Activated T-helper 1 cell treated with anti-CD3 and anti-CD28 coated beads, Interleukin-12 subunit alpha, Interleukin-12 subunit beta, Interleukin-2, Interleukin-4 antibody, amounts not matched to agents 30 ng/mL and 10 ng/mL and 1 ng/mL, durations not matched to agents 14 hours and 24 hours and 36 hours (primary cell): Measurements from ENCODE around the gene ODF4. TPM values are rescaled to one million over a fixed set of nuclear protein-coding genes. Genes with fewer than 3 reads are reported as not detected.
"Not testable (repeated sequence)": the region's sequence is repeated elsewhere in the genome, so short reads cannot be mapped to it uniquely, and the experiment has no call there.

ENCODE experiments used
- DNase-seq: peaks from one replicate; pipeline ENCODE4 v3.0.0; 2021; ENCODE audit warnings: low spot score
- H3K27ac Mint-ChIP-seq: one replicate; pipeline ENCODE4 v1.8.0; 2021; ENCODE audit warnings: mild to moderate bottlenecking, mixed read lengths
- H3K27me3 Mint-ChIP-seq: one replicate; pipeline ENCODE4 v1.8.0; 2022; ENCODE audit warnings: mild to moderate bottlenecking, moderate library complexity, mixed read lengths; ENCODE audit not compliant: insufficient read depth
- H3K36me3 Mint-ChIP-seq: one replicate; pipeline ENCODE4 v1.8.0; 2021; ENCODE audit warnings: low read depth, mixed read lengths
- H3K4me1 Mint-ChIP-seq: one replicate; pipeline ENCODE4 v1.8.0; 2021; ENCODE audit warnings: low read depth, mixed read lengths
- H3K4me3 Mint-ChIP-seq: one replicate; pipeline ENCODE4 v1.8.0; 2021; ENCODE audit warnings: mild to moderate bottlenecking, moderate library complexity, mixed read lengths
- H3K9me3 Mint-ChIP-seq: one replicate; pipeline ENCODE4 v1.8.0; 2021; ENCODE audit warnings: mixed read lengths
- intact Hi-C: fragments of 100-400 bp; cut with micrococcal nuclease; formaldehyde crosslinking; loops from one replicate; pipeline ENCODE4 v1.15.1; 2024
- total RNA-seq: library from RNA; stranded (reverse); gene quantifications from 2 replicates; pipeline ENCODE4 v1.2.3, GENCODE V29; 2022

The ODF4 gene
- total RNA-seq, 1 donor from 2014 or later: not detected

- intact Hi-C loops: no loop called here
- Mint-ChIP-seq H3K27ac (no peak overlapping the region), H3K4me1 (peaks cover 6% of the 10 kb centered on the region)
These were observed 6.4 kb upstream of the ODF4 start for GRCh38 chr17:8333281-8333680.

GRCh38 chr17:8337802-8338752, 1.6 kb upstream of the ODF4 start:
- peaks cover 8% of the 10 kb centered on the region for H3K27me3 Mint-ChIP-seq
- DNase-seq: no peak
- intact Hi-C loops: no loop called here
- no peaks in the 10 kb centered on the region for H3K36me3 Mint-ChIP-seq
- H3K4me1 Mint-ChIP-seq: peaks cover 13% of the 10 kb centered on the region
- H3K9me3 Mint-ChIP-seq: no peaks in the 10 kb centered on the region
- H3K4me3 Mint-ChIP-seq: no peak overlapping the region
- no peak overlapping the region for H3K27ac Mint-ChIP-seq

More at GRCh38 chr17:8333281-8333680, 6.4 kb upstream of the ODF4 start:
- Mint-ChIP-seq H3K36me3 (peaks cover 2% of the 10 kb centered on the region), H3K27me3 (peaks cover 7% of the 10 kb centered on the region), H3K4me3 (no peak overlapping the region), H3K9me3 (no peaks in the 10 kb centered on the region)
- DNase-seq: no peak

GRCh38 chr17:8338753-8339140, 893 bp upstream of the ODF4 start:
- intact Hi-C loops: no loop called here
- Mint-ChIP-seq H3K9me3 (no peaks in the 10 kb centered on the region), H3K4me1 (peaks cover 13% of the 10 kb centered on the region), H3K4me3 (no peak overlapping the region), H3K27me3 (peaks cover 8% of the 10 kb centered on the region), H3K36me3 (no peaks in the 10 kb centered on the region), H3K27ac (peak overlapping the region; percentile 29)
- DNase-seq: no peak

GRCh38 chr17:8341456-8341855, 1.8 kb downstream of the ODF4 start:
- Mint-ChIP-seq H3K36me3 (no peaks in the 10 kb centered on the region), H3K9me3 (no peaks in the 10 kb centered on the region), H3K27me3 (peaks cover 14% of the 10 kb centered on the region), H3K27ac (no peak overlapping the region), H3K4me3 (no peak overlapping the region), H3K4me1 (peaks cover 13% of the 10 kb centered on the region)
- intact Hi-C loops: no loop called here
- no peak for DNase-seq

GRCh38 chr17:8345052-8345690, 5.5 kb downstream of the ODF4 start:
- no peak for DNase-seq

GRCh38 chr17:8345951-8346665, 6.5 kb downstream of the ODF4 start:
- no peaks in the 10 kb centered on the region for H3K4me1 Mint-ChIP-seq
- no peak for DNase-seq
- peaks cover 14% of the 10 kb centered on the region for H3K27me3 Mint-ChIP-seq
- H3K27ac Mint-ChIP-seq: no peak overlapping the region
- H3K4me3 Mint-ChIP-seq: no peak overlapping the region
- no peaks in the 10 kb centered on the region for H3K36me3 Mint-ChIP-seq
- intact Hi-C loops: no loop called here
- H3K9me3 Mint-ChIP-seq: no peaks in the 10 kb centered on the region

More at GRCh38 chr17:8345052-8345690, 5.5 kb downstream of the ODF4 start:
- H3K36me3 Mint-ChIP-seq: no peaks in the 10 kb centered on the region
- no peaks in the 10 kb centered on the region for H3K9me3 Mint-ChIP-seq
- intact Hi-C loops: no loop called here
- H3K4me1 Mint-ChIP-seq: no peaks in the 10 kb centered on the region
- H3K27me3 Mint-ChIP-seq: peaks cover 12% of the 10 kb centered on the region
- no peak overlapping the region for H3K27ac Mint-ChIP-seq
- no peak overlapping the region for H3K4me3 Mint-ChIP-seq

- peaks cover 14% of the 10 kb centered on the region for H3K27me3 Mint-ChIP-seq
- H3K27ac Mint-ChIP-seq, intact Hi-C loops, H3K36me3 Mint-ChIP-seq, H3K4me1 Mint-ChIP-seq, DNase-seq, H3K9me3 Mint-ChIP-seq, H3K4me3 Mint-ChIP-seq: not testable (repeated sequence)
These were observed 7.4 kb downstream of the ODF4 start for GRCh38 chr17:8347001-8347400.

GRCh38 chr17:8350339-8350738, 10.7 kb downstream of the ODF4 start:
- Mint-ChIP-seq H3K9me3 (no peaks in the 10 kb centered on the region), H3K4me3 (no peak overlapping the region), H3K4me1 (no peaks in the 10 kb centered on the region), H3K27ac (no peak overlapping the region), H3K36me3 (no peaks in the 10 kb centered on the region), H3K27me3 (peaks cover 19% of the 10 kb centered on the region)
- DNase-seq: no peak
- intact Hi-C loops: no loop called here

GRCh38 chr17:8353736-8354135, 14.1 kb downstream of the ODF4 start:
- H3K36me3 Mint-ChIP-seq: no peaks in the 10 kb centered on the region
- H3K4me1 Mint-ChIP-seq: no peaks in the 10 kb centered on the region
- H3K27ac Mint-ChIP-seq: no peak overlapping the region
- H3K9me3 Mint-ChIP-seq: no peaks in the 10 kb centered on the region
- intact Hi-C loops: no loop called here
- H3K4me3 Mint-ChIP-seq: no peak overlapping the region
- DNase-seq: no peak
- peaks cover 7% of the 10 kb centered on the region for H3K27me3 Mint-ChIP-seq

- no peaks in the 10 kb centered on the region for H3K4me1 Mint-ChIP-seq
- no peaks in the 10 kb centered on the region for H3K9me3 Mint-ChIP-seq
- intact Hi-C loops: no loop called here
- DNase-seq: no peak
- H3K27ac Mint-ChIP-seq: no peak overlapping the region
- H3K27me3 Mint-ChIP-seq: peaks cover 7% of the 10 kb centered on the region
- no peak overlapping the region for H3K4me3 Mint-ChIP-seq
- H3K36me3 Mint-ChIP-seq: no peaks in the 10 kb centered on the region
These were observed 14.6 kb downstream of the ODF4 start for GRCh38 chr17:8354236-8354635.

GRCh38 chr17:8357910-8358309, 18.3 kb downstream of the ODF4 start:
- Mint-ChIP-seq H3K27ac (no peak overlapping the region), H3K36me3 (no peaks in the 10 kb centered on the region), H3K4me1 (peaks cover 5% of the 10 kb centered on the region), H3K9me3 (no peaks in the 10 kb centered on the region), H3K4me3 (no peak overlapping the region), H3K27me3 (peaks cover 9% of the 10 kb centered on the region)
- intact Hi-C loops: no loop called here
- no peak for DNase-seq

- Mint-ChIP-seq H3K4me3 (no peak overlapping the region), H3K27ac (no peak overlapping the region), H3K4me1 (peaks cover 5% of the 10 kb centered on the region), H3K27me3 (peaks cover 5% of the 10 kb centered on the region), H3K9me3 (no peaks in the 10 kb centered on the region), H3K36me3 (no peaks in the 10 kb centered on the region)
- DNase-seq: no peak
- intact Hi-C loops: no loop called here
These were observed 20.1 kb downstream of the ODF4 start for GRCh38 chr17:8359769-8360168.

GRCh38 chr17:8360260-8360659, 20.6 kb downstream of the ODF4 start:
- intact Hi-C loops: no loop called here
- DNase-seq: no peak
- H3K4me3 Mint-ChIP-seq: no peak overlapping the region
- no peaks in the 10 kb centered on the region for H3K36me3 Mint-ChIP-seq
- H3K27me3 Mint-ChIP-seq: peaks cover 5% of the 10 kb centered on the region
- H3K9me3 Mint-ChIP-seq: no peaks in the 10 kb centered on the region
- H3K4me1 Mint-ChIP-seq: peaks cover 5% of the 10 kb centered on the region
- no peak overlapping the region for H3K27ac Mint-ChIP-seq
